Measurements from ENCODE around the gene FOXL3.

GRCh38 chr7:300048-300447 is 10.1 kb downstream of the FOXL3 start:
- TF ChIP-seq, protein P1, sequence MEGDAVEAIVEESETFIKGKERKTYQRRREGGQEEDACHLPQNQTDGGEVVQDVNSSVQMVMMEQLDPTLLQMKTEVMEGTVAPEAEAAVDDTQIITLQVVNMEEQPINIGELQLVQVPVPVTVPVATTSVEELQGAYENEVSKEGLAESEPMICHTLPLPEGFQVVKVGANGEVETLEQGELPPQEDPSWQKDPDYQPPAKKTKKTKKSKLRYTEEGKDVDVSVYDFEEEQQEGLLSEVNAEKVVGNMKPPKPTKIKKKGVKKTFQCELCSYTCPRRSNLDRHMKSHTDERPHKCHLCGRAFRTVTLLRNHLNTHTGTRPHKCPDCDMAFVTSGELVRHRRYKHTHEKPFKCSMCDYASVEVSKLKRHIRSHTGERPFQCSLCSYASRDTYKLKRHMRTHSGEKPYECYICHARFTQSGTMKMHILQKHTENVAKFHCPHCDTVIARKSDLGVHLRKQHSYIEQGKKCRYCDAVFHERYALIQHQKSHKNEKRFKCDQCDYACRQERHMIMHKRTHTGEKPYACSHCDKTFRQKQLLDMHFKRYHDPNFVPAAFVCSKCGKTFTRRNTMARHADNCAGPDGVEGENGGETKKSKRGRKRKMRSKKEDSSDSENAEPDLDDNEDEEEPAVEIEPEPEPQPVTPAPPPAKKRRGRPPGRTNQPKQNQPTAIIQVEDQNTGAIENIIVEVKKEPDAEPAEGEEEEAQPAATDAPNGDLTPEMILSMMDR (IDR thresholded peaks at IDR 0.05) = no peak
- no peak for TF ChIP-seq ZFX (IDR thresholded peaks at IDR 0.05; ENCODE audit: borderline replicate concordance)
